ENCODE results near the gene TTBK1.

The TTBK1 gene

DNA sequence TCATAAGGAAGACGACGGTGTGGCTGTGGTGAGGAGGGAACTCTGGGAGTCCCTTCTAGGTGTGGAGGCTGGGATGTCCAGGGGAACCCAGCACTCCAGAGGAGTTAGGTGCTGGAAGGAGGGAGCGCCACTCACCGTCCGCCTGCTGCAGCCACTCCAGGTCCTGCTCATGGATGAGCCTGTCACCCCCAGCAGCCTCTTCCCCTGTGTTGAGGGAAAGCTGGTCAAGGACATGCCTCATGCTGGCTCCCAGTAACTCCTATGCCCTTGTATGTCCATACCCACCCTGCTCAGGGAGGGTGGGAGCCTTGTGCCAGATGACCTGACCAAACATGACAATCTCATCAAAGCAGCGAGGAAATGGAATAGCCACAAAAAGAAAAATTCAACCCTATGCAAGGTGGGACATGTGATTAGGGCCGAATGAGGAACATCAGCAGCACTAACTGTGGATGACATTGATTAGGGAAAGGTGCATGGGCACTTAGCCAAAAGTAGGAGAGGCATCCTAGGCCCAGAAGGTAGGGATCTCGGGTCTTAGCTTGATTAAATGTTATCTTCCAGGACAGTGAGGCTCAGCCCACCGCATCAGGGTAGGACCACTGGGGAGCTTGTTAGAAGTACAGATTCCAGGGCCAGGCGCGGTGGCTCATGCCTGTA lies 17.0 kb upstream of the TTBK1 start:
- DNase-seq = no peak

DNA sequence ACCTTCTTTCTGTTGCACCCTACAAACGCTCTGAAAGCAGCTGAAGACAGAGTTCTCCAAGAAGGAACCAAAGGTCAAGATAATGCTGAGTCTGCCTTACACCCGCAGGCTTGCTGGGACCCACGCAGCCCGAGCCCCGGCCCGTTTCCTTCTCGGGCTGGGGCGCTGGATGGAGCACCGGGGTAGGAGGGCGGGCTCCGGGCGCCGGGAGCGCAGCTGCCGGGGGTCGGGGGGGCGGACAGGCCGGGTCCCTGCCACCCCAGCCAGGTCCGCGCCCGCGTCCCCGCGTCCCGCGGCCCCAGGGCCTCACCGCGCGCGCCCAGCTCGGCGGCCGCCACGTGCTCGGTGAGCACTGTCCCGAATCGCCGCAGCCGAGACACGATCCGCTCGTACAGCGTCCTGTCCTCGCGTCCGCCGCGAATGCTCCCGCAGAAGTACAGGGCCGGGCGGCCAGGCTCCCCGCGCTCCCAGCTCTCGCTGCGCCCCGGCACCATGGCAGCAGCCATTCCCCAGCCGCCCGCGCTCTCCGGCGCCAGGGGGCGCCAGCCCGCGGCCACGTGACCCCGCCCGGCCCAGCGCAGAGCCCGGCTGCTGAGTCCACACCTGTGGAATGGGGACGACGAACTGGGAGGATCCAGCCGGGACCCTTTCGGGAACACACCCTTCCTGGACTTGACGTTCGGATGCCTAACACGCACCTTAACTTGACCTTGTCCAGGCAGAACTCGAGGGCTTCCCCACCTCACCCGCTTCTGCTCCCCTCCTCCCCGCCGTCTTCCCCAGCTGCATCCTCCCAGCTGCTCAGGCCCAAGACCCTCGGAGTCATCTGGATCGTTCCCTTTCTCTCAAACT lies 14.1 kb upstream of the TTBK1 start, which contains the start of gene DNPH1:
Gene DNPH1, minus strand, starts transcription at position 531 of the 852 bp plus-strand sequence. Its CDS starts 25 bp downstream, at position 506.
- DNase-seq = peak; percentile 83 to 86

DNA sequence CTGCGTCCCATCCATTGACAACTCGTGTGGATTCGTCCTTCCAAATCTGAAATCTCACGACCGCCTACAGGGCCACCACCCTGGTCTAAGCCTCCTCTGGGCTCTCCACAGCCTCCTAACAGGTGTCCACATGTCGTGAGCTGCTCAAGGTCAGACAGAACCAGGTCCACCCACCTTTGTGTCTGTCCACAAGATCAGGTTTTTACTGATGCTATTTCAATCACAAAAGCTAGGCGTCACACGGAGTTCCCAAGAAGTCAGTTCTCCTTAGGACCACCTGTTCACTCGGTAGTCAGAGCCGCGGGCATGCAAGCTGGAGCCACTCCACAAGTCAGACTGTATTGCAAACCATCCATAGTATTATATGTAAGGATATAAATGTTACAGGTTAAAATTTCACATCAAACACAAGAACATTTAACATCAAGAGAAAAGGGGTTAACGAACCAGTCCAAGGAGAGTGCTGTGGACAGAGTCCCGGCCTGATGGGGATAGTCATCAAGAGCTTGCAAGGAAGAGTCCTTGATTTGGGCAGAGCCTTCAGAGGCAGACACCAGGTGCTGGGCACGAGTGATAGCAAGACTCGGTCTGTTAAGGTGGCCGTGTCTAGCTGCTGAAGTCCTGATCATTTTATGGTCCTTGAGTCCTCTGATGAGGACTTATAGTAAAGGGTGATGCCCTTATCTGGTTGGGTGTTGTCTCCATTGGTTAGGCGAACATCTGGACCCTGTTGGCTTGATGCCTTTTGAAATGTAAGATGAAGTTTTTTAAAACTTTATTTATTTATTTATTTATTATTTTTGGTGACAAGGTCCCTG lies 13.3 kb upstream of the TTBK1 start:
- no peak for DNase-seq

DNA sequence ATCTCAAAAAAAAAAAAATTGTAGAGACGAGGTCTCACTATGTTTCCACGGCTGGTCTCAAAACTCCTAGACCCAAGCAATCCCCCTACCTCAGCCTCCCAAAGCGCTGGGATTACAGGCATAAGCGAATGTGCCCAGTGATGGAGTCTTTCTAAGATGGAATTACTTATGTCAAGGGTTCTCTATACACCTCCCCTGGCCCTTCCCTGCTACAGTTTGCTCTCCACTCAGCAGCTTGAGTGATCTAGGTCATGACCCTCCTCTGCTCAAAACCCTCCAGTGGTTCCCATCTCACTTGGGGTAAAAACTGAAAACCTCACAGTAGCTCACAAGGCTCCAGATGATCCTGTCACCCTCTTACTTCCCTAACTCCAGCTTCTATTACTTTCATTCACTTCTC lies 12.2 kb upstream of the TTBK1 start:
- no peak for DNase-seq

DNA sequence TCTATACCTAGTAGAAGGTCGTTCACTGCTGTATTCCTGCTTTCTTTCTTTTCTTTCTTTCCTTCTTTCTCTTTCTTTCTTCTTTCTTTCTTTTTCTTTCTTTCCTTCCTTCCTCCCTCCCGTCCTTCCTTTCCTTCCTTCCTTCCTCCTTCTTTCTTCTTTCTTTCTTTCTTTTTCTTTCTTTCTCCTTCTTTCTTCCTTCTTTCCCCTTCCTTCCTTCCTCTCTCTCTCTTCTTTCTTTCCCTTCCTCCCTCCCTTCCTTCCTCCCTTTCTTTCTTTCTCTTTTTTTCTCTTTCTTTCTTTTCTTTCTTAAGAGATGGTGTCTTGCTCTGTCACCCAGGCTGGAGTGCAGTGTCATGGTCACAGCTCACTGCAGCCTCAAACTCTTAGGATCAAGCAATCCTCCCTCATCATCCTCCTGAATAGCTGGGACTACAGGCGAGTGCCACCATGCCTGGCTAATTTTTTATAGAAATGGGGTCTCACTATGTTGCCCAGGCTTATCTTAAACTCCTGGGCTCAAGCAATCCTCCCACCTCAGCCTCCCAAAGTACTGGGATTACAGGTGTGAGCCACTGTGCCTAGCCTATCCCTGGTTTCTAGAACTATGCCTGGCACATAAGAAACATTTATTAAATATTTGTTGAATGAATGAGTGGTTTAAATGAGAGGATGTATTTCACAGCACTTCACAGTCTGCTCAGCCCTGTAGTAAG lies 11.4 kb upstream of the TTBK1 start:
- DNase-seq = no peak

DNA sequence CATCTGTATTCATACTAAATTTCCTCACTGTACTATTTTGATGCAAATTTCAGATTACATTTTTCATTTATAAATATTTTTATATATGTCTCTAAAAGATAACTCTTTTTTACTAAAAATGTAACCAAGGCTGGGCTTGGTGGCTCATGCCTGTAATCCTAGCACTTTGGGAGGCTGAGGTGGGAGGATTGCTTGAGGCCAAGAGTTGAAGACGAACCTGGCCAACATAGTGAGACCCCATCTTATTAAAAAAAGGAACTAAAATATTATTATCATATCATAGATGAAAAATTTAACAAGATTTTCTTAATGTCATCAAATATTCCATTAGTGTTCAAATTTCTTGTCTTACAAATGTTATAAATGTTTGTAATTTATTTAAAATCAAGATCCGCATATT lies 7.4 kb upstream of the TTBK1 start:
- DNase-seq = no peak

DNA sequence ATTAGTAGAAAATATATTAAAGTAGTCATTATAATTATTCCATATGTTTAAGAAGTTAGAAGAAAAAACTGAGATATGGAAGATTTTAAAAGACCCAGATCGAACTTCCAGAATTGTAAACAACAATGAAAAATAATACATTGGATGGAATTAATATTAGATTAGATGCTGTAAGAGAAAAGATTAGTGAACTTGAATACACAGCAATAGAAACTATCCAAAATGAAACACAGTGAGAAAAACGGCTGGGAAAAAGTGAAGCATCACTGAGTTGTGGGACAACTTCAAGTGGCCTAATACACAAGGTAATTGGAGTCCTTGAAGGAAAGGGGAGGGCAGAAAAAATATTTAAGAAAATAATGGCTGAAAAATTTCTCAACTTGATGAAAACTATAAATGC lies 4.2 kb upstream of the TTBK1 start:
- DNase-seq = no peak

DNA sequence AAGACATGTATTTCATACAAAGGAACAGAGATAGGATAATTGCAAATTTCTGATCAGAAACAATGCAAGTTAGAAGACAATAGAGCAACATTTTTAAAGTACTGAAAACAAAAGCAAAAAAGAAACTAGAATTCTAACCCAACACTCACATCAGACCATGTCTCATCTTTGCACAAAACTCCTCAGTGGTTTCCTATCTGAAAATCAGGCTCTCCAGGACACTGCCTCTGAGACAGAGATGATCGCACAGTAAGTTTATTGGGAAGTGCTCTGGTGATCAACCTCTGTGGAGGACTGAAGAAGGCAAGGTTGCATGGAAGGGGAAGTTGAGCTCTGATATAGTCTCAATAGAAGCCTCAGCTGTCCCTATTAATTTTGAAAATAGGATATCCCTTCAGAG lies 2.3 kb upstream of the TTBK1 start:
- no peak for DNase-seq

DNA sequence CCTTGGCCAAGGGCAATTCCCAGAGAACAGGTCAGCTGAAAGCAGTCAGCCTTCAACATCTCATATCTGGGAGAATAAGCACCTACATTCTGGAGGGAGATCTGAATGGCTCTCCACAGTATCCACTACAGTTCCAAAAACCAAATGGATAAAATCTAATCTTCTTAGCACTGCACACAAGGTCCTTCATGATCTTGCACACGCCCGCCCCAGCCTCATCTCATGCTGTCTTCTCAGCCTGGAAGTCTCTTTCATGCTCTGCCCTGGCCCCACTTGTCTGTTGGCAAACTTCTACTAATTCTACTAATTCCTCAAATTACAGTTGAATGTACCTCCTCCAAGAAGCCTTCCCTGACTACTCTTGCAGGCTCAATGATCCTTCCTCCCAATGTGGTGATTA lies 1.8 kb upstream of the TTBK1 start:
- DNase-seq = no peak

DNA sequence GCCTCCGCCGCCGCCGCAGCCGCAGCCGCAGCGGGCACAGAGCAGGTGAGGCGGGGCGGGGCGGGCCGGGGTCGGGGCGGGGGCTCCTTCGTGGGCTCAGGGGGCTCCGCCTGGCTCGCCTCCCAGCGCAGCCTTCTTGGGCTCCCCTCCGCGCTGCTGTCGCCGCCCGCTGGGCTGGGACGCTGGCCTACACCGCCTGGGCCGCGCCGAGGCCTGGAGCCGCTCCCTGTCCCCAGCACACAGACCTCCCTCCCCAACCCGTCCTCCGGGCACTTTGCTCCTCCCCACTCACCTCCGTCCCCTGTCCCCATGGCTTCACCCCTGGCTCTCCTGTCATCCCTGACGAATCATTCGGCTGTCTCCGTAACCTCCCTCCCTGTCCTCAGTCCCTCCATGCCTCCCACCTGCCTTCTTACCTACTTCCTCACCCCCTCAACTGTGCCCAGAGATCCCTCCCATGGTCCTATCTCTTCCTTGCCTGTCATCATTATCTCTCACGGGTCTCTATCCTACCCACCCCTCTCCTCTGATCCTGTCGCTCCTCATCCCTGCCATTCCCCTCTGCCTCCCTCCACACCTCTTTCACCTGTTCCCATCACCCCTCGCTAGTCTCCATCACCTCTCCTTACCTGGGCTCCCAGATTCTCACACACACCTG lies 512 bp downstream of the TTBK1 start:
- DNase-seq = no peak

DNA sequence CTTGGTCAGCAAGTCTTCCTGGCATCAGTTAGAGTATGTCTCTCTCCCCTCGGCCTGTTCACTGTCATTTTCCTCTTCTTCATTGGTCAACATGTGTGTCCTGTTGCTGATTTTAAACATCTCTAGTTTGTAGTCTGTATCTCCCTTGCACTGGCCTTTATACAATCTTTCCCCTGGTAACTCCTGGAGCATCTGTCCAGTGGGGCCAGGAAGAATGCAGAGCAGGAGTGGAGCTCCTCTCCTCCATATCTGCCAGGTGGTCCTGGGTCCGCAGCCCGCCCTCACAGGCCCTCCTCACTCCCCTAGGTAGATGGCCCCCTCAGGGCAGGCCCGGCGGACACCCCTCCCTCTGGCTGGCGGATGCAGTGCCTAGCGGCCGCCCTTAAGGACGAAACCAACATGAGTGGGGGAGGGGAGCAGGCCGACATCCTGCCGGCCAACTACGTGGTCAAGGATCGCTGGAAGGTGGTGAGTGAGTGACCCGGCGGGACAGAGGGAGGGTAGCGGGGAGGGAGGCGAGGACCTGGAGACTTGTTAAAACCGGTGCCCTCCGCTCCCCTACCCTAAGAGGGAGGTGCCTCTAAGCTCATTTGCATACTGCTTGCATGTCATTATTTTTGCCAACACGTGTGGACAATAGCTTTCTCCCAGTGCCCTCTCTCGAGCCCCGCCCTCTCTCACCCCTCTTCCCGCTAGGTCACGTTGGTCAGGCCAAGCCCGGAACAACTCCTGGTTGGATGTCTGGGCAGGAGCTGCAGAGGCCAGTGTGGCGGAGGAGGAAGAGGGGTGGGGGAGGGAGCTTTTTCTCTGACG lies 3.2 kb downstream of the TTBK1 start:
- DNase-seq = no peak

DNA sequence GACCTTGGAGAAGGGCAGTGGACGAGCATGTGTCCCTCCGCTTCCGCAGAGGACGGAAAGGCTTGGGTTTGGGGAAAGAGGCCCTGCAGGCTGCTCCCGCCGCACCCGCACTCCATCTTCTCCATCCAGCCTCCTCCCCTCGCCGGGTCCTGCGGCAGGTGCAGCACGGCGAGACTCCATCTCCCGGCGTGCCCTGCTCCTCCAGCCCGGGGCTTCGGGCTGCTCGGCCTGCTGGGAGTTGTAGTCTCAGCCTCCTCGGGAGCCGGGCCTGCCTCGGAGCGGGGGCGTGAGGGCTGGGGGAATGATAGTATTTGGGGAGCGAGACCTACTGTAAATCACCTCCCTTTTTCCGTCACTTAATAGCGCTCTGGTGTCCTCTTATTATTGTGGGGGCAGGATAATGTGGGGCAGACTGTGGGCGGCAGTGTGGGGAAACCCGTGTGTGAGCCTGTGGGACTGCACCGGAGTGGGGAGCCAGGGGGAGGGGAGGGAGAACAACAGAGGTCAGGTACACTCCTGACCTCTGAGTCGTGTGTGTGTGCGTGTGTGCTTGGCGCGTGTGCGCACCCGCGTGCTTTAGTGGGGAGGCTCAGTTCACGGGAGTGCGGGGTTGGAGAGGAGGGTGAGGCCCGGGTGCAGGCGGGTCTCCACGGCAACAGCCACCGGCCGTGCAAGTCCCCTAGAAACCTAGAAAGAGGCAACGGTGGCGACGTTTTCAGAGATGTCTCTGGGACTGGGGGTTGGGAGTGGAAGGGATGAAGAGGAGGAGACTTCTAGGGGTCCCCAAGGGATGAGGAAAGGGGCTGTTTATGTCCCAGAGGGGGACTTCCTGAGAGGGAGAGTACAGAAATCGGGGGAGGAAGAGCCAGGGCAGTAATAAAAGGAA lies 4.1 kb downstream of the TTBK1 start:
- DNase-seq = peak; percentile 83 to 87

DNA sequence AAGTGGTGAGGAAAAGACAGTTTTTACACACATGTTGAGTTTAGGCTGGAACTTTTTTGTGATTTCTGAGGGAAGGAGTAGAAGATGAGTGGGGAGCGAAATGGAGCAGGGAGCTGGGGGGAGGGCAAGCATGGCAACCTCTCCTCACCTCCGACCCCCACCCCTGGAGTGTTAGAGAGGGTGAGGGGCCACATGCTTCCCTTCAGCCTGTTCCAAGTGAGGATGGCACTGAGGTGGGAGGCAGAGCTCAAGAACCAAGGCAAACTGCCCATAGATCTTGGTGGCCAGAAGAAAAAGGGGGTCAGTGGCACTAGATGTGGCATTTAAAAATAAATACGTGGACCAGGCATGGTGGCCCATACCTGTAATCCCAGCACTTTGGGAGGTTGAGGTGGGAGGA lies 4.8 kb downstream of the TTBK1 start:
- no peak for DNase-seq

DNA sequence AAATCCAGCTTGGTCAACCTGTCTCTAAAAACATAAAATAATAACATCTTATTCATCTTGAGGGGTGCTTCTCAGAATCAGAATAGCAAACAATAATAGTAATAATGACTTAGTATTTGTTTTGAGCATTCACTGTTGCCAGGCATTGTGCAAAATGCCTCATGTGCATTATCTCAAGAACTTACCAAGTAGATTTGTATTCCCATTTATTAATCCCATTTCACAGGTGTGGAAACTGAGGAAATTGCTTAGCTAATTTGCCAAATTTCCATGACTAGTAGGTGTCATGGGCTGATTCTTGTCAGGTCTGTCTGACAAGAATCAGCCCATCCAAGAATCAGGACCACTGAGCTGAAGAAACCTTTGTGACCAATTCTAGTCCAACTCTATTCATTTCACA lies 5.5 kb downstream of the TTBK1 start:
- no peak for DNase-seq

DNA sequence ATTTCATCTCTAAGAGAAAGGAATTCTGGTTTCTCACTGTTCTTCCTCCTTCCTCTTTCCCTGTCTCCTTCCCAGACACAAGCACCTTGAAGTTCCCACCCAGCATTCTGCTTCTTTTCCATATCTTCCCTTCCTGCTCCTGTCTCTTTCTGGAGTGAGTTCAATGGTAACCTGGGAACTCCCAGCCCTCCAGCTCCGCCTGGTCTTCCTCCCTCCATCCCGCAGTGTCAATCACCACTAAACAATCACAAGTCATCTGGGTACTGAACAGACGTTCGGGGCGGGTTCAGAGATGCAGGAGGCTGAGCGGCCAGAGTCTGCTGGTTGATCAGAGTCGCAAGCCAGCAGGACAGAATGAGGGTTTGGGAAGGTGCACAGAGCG lies 7.7 kb downstream of the TTBK1 start:
- DNase-seq = no peak

DNA sequence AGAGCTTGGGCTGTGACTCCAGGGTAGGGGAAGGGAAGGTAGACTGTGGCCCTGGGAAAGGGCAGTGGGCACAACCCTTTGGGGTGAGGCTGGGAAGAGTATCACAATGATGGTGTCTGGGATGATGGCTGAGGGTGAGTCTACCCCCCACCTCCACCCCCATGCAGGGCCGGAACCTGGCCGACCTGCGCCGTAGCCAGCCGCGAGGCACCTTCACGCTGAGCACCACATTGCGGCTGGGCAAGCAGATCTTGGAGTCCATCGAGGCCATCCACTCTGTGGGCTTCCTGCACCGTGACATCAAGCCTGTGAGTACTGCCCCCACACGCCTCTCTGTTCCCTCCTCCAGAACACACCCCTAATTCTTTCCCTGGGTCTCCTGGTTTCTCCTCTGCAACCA lies 10.1 kb downstream of the TTBK1 start:
- DNase-seq = no peak

DNA sequence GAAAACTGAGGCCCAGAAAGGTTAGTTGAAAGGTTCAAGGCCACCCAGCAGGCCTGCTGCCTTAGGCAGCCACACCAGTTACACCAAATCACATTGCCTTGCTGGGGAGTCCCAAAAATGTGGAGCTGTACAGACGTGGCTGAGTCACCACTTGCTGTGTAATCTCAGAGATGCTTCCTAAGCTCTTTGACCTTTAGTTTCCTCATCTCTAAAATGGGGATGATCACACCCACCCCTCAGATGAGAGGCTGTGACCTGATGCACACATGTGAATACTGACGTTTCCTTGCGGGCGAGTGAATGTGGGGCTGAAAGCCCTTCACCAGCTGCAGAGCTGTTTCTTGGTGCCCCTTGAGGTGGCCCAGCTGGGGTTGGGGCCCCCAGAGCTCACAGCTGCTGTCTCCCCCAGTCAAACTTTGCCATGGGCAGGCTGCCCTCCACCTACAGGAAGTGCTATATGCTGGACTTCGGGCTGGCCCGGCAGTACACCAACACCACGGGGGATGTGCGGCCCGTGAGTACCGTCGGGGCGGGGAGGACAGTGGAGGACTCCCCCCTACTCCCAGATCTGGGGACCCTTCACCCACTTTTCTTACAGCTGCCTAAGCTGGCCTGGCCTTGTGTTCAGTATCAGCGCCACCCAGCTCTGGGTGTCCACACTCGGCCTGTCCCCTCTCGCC lies 11.0 kb downstream of the TTBK1 start:
- no peak for DNase-seq

DNA sequence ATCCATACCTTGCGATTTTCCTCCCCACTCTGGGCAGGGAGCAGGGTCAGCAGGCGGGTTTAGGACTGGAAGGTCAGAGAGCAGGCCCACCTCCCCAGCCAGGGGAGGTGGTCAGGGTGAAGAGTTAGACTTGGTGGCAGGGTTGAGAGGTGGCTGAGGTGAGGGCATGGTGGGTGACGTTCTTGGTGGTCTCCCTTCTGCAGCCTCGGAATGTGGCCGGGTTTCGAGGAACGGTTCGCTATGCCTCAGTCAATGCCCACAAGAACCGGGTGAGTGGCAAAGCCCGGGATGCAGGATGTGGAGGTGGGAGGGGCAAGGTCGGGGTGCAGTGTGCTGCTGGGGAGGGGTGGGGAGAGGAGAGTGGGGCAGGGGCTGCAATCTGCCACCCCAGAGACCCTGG lies 11.6 kb downstream of the TTBK1 start:
- DNase-seq = no peak

DNA sequence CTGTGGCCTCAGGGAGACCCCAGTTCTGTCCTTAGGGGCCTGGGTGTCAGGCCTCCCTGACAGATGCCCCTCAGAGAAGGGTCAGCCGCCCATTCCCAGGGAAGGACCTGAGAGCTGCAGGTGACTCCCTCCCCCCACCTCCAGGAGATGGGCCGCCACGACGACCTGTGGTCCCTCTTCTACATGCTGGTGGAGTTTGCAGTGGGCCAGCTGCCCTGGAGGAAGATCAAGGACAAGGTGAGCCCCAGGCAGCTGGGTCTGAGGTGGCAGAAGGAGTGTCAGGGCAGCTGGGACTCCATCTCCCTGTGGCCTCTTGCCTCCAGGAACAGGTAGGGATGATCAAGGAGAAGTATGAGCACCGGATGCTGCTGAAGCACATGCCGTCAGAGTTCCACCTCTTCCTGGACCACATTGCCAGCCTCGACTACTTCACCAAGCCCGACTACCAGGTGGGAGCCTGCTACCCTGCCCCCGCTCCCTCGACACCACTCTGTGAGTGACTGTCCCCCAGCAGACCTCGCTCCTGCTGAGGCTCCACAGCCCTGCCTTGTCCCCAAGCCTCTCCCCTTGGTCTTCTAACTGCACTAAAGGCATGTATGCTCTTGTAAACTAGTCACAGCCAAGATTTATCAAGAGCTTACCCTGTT lies 12.2 kb downstream of the TTBK1 start:
- no peak for DNase-seq

Data from stimulated activated CD4-positive, alpha-beta T cell treated with anti-CD3 and anti-CD28 coated beads, Interleukin-2, amount 100 ng/mL, for 24 hours (primary cell).